B cell (primary cell): ENCODE data around the gene ITPKB. TPM values are rescaled to one million over a fixed set of nuclear protein-coding genes. Genes with fewer than 3 reads are reported as not detected.

ENCODE experiments used
- ATAC-seq: fragments of 200-7000 bp; cut with Tn5 transposase; one replicate; pipeline ENCODE4 v1.10.0; 2021; ENCODE audit warnings: low read depth, mild to moderate bottlenecking, moderate number of reproducible peaks, moderate library complexity
- CTCF ChIA-PET: fragments of 350-600 bp; sonication (Branson Sonifier 250); formaldehyde crosslinking; loops from one replicate; lab custom pipeline; 2021; ENCODE audit warnings: antibody characterized with exemption, inconsistent platforms; lab: Charles Lee
- POLR2A ChIA-PET: fragments of 350-600 bp; sonication (Branson Sonifier 250); formaldehyde crosslinking; loops from one replicate; lab custom pipeline; 2021; ENCODE audit warnings: antibody characterized with exemption; lab: Charles Lee
- DNase-seq: peaks from one replicate; pipeline ENCODE4 v3.0.0; 2013
- H2AFZ ChIP-seq: 2 replicates; pipeline ENCODE4 v1.6.1; 2012; ENCODE audit warnings: mild to moderate bottlenecking, low read depth, low read length; ENCODE audit not compliant: insufficient read depth, poor library complexity, severe bottlenecking
- H3K27ac ChIP-seq, 2 donors: 1 replicate in 1 of 2; 2 replicates in 1 of 2; pipeline ENCODE4 v1.5.1; 2012 to 2013; ENCODE audit warnings: low read length in 2 of 2, mild to moderate bottlenecking in 2 of 2, moderate library complexity in 1 of 2
- H3K27me3 ChIP-seq, 4 experiments: fragments of 200-600 bp in 1 of 4; sonication (generic) in 1 of 4; replicated peaks in 1 of 4; 1 replicate in 2 of 4; 2 replicates in 2 of 4; pipeline versions ENCODE4 v1.6.1 to v1.7.0; 2013 to 2016; ENCODE audit warnings: low read length in 3 of 4, mild to moderate bottlenecking in 2 of 4, mixed read lengths in 1 of 4, moderate library complexity in 1 of 4; ENCODE audit not compliant: insufficient read depth in 4 of 4, control insufficient read depth in 3 of 4; ENCODE audit errors: control extremely low read depth in 1 of 4
- H3K36me3 ChIP-seq, 2 experiments: replicated peaks in 1 of 2; 1 replicate in 1 of 2; 2 replicates in 1 of 2; pipeline versions ENCODE4 v1.6.1 to v1.7.1; 2013; ENCODE audit warnings: low read length in 1 of 2; ENCODE audit not compliant: insufficient read depth in 2 of 2, control insufficient read depth in 1 of 2; ENCODE audit errors: control extremely low read depth in 1 of 2, extremely low read depth in 1 of 2
- H3K4me1 ChIP-seq, 2 donors: fragments of 200-600 bp in 1 of 2; sonication (generic) in 1 of 2; 1 replicate in 1 of 2; 2 replicates in 1 of 2; pipeline versions ENCODE4 v1.5.1 to v1.6.1; 2013 to 2017; ENCODE audit warnings: low read length in 2 of 2; ENCODE audit not compliant: control insufficient read depth in 2 of 2, insufficient read depth in 2 of 2
- H3K4me2 ChIP-seq: replicated peaks from 2 replicates; pipeline ENCODE3; 2012; ENCODE audit warnings: mild to moderate bottlenecking, low read depth, low read length; ENCODE audit not compliant: poor library complexity, severe bottlenecking
- H3K4me3 ChIP-seq, 5 experiments: fragments of 200-600 bp in 1 of 5; sonication (generic) in 1 of 5; 1 replicate in 3 of 5; 2 replicates in 2 of 5; pipeline versions ENCODE4 v1.5.1 to v1.7.0; 2011 to 2016; ENCODE audit warnings: low read length in 4 of 5, mild to moderate bottlenecking in 4 of 5, low read depth in 2 of 5, control low read depth in 1 of 5, moderate library complexity in 1 of 5; ENCODE audit not compliant: insufficient read depth in 1 of 5; ENCODE audit errors: control extremely low read depth in 1 of 5, extremely low read depth in 1 of 5
- H3K79me2 ChIP-seq: fragments of 200-600 bp; sonication (generic); one replicate; pipeline ENCODE4 v1.6.0; 2016; ENCODE audit warnings: low read length; ENCODE audit not compliant: control insufficient read depth, insufficient read depth
- H3K9ac ChIP-seq: fragments of 200-600 bp; sonication (generic); 2 replicates; pipeline ENCODE4 v1.6.1; 2017; ENCODE audit warnings: mild to moderate bottlenecking, low read length, moderate library complexity
- H3K9me3 ChIP-seq, 3 donors: one replicate each; pipeline versions ENCODE4 v1.6.1 to v1.7.1; 2013; ENCODE audit warnings: low read length in 2 of 3; ENCODE audit not compliant: control insufficient read depth in 2 of 3, insufficient read depth in 1 of 3; ENCODE audit errors: control extremely low read depth in 1 of 3
- H4K20me1 ChIP-seq: 2 replicates; pipeline ENCODE4 v1.6.0; 2012; ENCODE audit warnings: mild to moderate bottlenecking, low read length; ENCODE audit not compliant: insufficient read depth, control insufficient read depth, poor library complexity, severe bottlenecking
- H3K27ac Mint-ChIP-seq: one replicate; pipeline ENCODE4 v1.8.0; 2021; ENCODE audit warnings: mixed read lengths
- H3K27me3 Mint-ChIP-seq: one replicate; pipeline ENCODE4 v1.8.0; 2021; ENCODE audit warnings: mixed read lengths
- H3K4me1 Mint-ChIP-seq: one replicate; pipeline ENCODE4 v1.8.0; 2021; ENCODE audit warnings: mixed read lengths
- H3K4me3 Mint-ChIP-seq: one replicate; pipeline ENCODE4 v1.8.0; 2021; ENCODE audit warnings: mixed read lengths
- H3K9me3 Mint-ChIP-seq: one replicate; pipeline ENCODE4 v1.8.0; 2022; ENCODE audit warnings: mixed read lengths; ENCODE audit not compliant: insufficient read depth
- CTCF ChIP-seq: fragments of 200-600 bp; IDR thresholded peaks from one replicate; pipeline ENCODE4 v1.8.0; 2022; ENCODE audit warnings: antibody characterized with exemption, mild to moderate bottlenecking
- EZH2 ChIP-seq: IDR thresholded peaks from 2 replicates; pipeline ENCODE4 v1.6.1; 2012; ENCODE audit warnings: borderline replicate concordance, low read depth, mild to moderate bottlenecking, moderate library complexity, low read length; ENCODE audit not compliant: insufficient read depth, poor library complexity, severe bottlenecking
- WGBS: methylation state at CpG from one replicate; pipeline ENCODE4 v1.1.5; 2013; ENCODE audit warnings: missing lambda C conversion rate; ENCODE audit not compliant: insufficient coverage; 5-methylcytosine and 5-hydroxymethylcytosine counted together
- intact Hi-C: fragments of 100-400 bp; cut with micrococcal nuclease; formaldehyde crosslinking; loops from one replicate; pipeline ENCODE4 v1.10.0; 2022
- polyA plus RNA-seq: library from polyadenylated mRNA; depleted of rRNA; stranded (reverse); fragments of >200 nt; gene quantifications from 2 replicates; pipeline ENCODE4 v1.2.3, GENCODE V29; 2012
- total RNA-seq, 2 donors: library from RNA; stranded (reverse); fragments of 120-200 nt in 1 of 2; gene quantifications; 1 replicate in 1 of 2; 2 replicates in 1 of 2; pipeline versions ENCODE4 v1.2.3 to v1.2.4, GENCODE V29; 2013 to 2022

The ITPKB gene
- total and polyA plus RNA-seq, 2 donors (not counting 1 experiment from before 2014, with no cell fraction given): 21.8 to 93.5 TPM

GRCh38 chr1:226656601-226657277 is 82.3 kb downstream of the ITPKB start:
- CTCF ChIA-PET: interaction anchor here (1.2 kb wide), 1 partner anchor 31 kb away, joined by 4 read pairs; no protein-coding TSS in a partner anchor
- no peak overlapping the region for H2AFZ ChIP-seq
- H4K20me1 ChIP-seq: no peaks in the 10 kb centered on the region
- POLR2A ChIA-PET: interaction anchor here (0.5 kb wide), 1 partner anchor 82 kb away, joined by 3 read pairs; the partner anchor contains the start of gene ITPKB
- H3K4me2 ChIP-seq: peak overlapping the region; percentile 61
- peak overlapping the region in 1 of 2 donors; percentile 28 for H3K27ac ChIP-seq
- H3K4me1 ChIP-seq: peaks cover 20 to 40% of the 10 kb centered on the region in 2 donors
- intact Hi-C loops: no loop called here
- Mint-ChIP-seq H3K4me1 (peaks cover 53% of the 10 kb centered on the region), H3K27ac (peak overlapping the region; percentile 95), H3K9me3 (no peaks in the 10 kb centered on the region), H3K27me3 (no peaks in the 10 kb centered on the region), H3K4me3 (peak overlapping the region; percentile 62)
- no peaks in the 10 kb centered on the region for H3K9me3 ChIP-seq
- DNase-seq: no peak
- H3K27me3 ChIP-seq: no peaks in the 10 kb centered on the region
- no peak overlapping the region for H3K4me3 ChIP-seq
- H3K79me2 ChIP-seq: peaks cover 91% of the 10 kb centered on the region
- no peak for TF ChIP-seq EZH2
- no peak for TF ChIP-seq CTCF
- 42% methylated on average over 5 of the region's 12 CpGs for WGBS
- H3K9ac ChIP-seq: no peak overlapping the region
- peak; percentile 12 for ATAC-seq
- H3K36me3 ChIP-seq: peaks cover 3 to 20% of the 10 kb centered on the region in 2 experiments

GRCh38 chr1:226656201-226656600 is 82.9 kb downstream of the ITPKB start:
- H3K4me3 ChIP-seq: no peak overlapping the region
- WGBS: 40% methylated on average over 4 of the region's 4 CpGs
- H3K4me1 ChIP-seq: peaks cover 14 to 34% of the 10 kb centered on the region in 2 donors
- ChIA-PET CTCF (interaction anchor here (0.6 to 1.2 kb wide), 4 partner anchors 20 to 163 kb away, joined by 3 to 4 read pairs (median 4); no protein-coding TSS in a partner anchor), POLR2A (no interaction called here)
- H3K9me3 ChIP-seq: no peaks in the 10 kb centered on the region
- no peaks in the 10 kb centered on the region for H3K27me3 ChIP-seq
- peak overlapping the region in 1 of 2 donors; percentile 28 for H3K27ac ChIP-seq
- Mint-ChIP-seq H3K27me3 (no peaks in the 10 kb centered on the region), H3K27ac (peak overlapping the region; percentile 95), H3K4me3 (peak overlapping the region; percentile 62), H3K4me1 (peaks cover 50% of the 10 kb centered on the region), H3K9me3 (no peaks in the 10 kb centered on the region)
- H3K4me2 ChIP-seq: peak overlapping the region; percentile 61
- peaks cover 1 to 15% of the 10 kb centered on the region in 2 experiments for H3K36me3 ChIP-seq
- peaks cover 91% of the 10 kb centered on the region for H3K79me2 ChIP-seq
- DNase-seq (no peak), ATAC-seq (no peak)
- no peak for TF ChIP-seq EZH2
- no peak for TF ChIP-seq CTCF
- intact Hi-C loops: no loop called here
- H2AFZ ChIP-seq: no peak overlapping the region
- H3K9ac ChIP-seq: no peak overlapping the region
- no peaks in the 10 kb centered on the region for H4K20me1 ChIP-seq
